Amniotic epithelial cell (primary cell): Measurements from ENCODE around the gene EYS.
"Not testable (repeated sequence)": the region's sequence is repeated elsewhere in the genome, so short reads cannot be mapped to it uniquely, and the experiment has no call there.

ENCODE experiments used
- DNase-seq: peaks from one replicate; pipeline ENCODE4 v3.0.0-alpha.2; 2010; ENCODE audit warnings: low read depth

The EYS gene

GRCh38 chr6:65633501-65633900 is 73.5 kb downstream of the EYS start:
- DNase-seq: no peak

GRCh38 chr6:65631711-65632110 is 75.3 kb downstream of the EYS start:
- DNase-seq: no peak

DNA sequence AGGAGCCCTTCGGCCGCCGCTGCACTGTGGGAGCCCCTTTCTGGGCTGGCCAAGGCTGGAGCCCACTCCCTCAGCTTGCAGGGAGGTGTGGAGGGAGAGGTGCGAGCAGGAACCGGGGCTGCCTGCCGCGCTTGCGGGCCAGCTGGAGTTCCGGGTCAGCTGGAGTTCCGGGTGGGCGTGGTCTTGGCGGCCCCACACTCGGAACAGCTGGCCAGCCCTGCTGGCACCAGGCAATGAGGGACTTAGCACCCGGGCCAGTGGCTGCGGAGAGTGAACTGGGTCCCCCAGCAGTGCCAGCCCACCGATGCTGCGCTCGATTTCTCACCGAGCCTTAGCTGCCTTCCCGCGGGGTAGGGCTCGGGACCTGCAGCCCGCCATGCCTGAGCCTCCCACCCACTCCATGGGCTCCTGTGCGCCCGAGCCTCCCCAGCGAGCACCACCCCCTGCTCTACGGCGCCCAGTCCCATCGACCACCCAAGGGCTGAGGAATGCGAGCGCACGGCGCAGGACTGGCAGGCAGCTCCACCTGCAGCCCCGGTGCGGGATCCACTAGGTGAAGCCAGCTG is 79.5 kb downstream of the EYS start:
- not testable (repeated sequence) for DNase-seq

GRCh38 chr6:65627015-65627414 is 80.0 kb downstream of the EYS start:
- no peak for DNase-seq

GRCh38 chr6:65623566-65623965 is 83.5 kb downstream of the EYS start:
- no peak for DNase-seq

DNA sequence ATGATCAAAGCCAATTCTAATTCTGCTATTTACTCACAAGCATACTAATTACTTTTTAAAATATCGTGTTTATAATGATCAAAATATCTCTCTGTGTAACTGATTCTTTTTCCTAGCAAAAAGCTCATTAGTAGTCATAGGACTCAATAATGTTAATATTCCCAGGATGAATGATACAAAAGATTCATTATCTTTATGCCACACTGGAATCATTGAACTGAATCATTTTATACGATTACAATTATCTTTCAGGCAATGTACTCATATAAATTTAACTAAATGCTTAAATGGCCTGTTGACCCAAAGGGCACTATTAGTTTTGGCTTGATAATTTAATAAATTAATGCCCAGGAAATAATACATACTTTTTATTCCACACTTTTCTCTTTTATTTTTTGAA is 96.3 kb downstream of the EYS start:
- DNase-seq: no peak

- DNase-seq: no peak
These were observed 111.5 kb downstream of the EYS start for GRCh38 chr6:65595540-65595939.

DNA sequence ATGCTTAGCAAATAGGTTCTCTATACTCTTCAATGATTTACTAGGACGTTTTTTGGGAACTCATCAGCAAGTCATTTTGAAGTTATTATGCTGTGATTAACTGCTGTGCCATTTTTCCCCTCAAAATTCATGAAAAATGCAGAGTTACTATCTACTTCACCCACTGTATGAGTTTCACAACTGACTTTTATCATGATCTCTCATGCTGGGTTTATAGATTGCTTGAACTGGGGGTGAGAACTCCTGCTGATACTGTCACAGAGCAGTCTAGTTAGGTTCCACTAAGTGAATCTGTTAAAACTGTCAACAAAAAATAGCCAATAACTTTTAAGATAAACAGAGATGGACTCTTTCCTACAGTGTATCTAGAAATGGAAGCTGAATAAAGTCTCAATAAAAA is 136.7 kb downstream of the EYS start:
- DNase-seq: no peak

DNA sequence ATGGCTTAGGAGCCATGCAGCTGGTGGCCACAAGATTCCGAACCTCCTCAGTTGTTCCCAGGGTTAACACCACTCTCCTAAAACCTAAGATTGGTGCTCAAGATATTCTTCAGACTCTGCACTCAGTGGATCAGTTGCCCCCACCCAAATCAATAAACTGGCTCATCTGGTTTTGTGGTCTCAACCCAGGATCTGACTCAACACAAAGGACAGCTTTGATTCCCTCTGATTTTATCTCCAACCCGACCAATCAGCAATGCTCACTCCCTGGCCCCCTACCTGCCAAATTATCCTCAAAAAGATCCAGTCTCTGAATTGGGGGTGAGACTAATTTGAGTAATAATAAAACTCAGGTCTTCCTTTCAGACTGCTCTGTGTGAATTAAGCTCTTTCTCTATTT is 137.5 kb downstream of the EYS start:
- DNase-seq: no peak

- not testable (repeated sequence) for DNase-seq
These were observed 138.0 kb downstream of the EYS start for GRCh38 chr6:65569056-65569455.

- DNase-seq: no peak
These were observed 140.9 kb downstream of the EYS start for GRCh38 chr6:65566117-65566516.

DNA sequence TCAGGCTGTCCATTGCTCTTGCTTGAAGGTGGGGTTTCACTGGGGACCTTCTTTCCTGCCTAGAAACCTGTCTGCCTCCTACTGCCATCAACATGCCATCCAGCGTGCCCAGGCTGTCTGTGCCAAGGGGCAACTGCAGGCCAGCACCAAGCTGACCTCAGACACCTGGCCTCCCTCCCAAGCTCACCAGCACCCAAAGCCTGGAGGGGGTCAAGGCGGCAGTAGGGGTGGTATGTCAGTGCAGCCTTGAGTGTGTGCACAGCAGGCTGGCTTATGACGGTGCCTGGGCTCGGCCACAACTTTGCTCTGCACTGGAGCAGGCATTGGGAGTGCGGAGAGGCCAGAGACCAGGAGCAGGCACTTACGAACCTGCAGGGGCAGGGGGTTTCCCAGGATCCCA is 149.0 kb downstream of the EYS start:
- no peak for DNase-seq

DNA sequence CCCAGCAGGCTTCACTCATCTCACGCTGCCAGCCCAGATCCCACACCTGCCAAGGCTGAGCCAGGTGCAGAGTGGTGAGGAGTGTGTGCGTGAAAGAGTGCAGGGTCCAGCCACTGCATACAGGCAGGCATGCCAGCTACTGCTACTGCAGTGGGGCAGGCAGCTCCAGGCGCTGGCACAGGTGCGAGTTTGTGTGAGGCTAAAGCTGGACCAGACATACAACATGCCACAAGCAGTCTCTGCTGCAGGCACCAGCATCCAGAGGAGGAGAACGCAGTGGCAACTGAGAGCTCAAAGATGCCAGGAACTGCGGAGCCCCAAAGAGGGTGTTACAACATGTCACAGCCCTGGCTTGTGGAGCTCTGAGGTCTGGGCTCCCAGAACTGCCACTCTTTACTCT is 149.8 kb downstream of the EYS start:
- no peak for DNase-seq

GRCh38 chr6:65546894-65547293 is 160.1 kb downstream of the EYS start:
- DNase-seq: no peak

- DNase-seq: peak; percentile 5
These were observed 161.1 kb downstream of the EYS start for GRCh38 chr6:65545920-65546319.

DNA sequence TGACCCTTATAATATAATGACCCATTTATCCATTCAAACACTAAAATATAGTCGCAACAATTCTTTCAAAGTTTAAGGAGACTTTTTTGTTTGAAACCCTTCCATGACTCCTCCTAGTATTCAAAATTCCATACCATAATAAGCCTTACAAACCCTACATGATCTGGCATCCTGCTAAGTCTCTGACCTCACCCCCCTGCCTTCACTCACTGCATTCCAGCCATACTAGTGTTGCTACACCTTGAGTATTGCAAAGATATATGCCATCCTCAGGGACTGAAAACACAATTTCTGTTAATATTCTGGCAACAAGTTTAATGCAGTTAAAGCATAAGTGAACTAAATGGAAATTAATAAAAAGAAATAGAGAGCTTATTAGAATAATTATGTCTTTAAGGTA is 168.4 kb downstream of the EYS start:
- DNase-seq: no peak

DNA sequence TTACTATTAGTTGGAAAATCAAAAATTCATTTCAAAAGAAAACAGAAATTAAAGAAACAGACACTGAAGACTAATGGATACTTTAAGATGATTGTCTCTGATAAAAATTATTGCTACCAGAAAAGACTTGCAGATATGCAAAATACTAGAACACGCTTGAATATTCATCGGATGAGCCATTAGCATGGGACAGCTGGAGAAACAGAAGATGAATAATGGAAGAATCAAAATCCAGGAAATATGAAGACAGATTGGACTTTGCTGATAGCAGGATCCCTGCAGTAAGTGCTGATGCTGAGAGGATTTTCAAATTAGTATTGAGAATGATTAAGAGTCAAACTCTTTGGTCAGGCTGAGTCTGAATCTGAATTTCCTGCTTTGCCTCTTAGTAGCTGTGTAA is 169.4 kb downstream of the EYS start:
- no peak for DNase-seq

GRCh38 chr6:65531533-65531932 is 175.5 kb downstream of the EYS start:
- DNase-seq: no peak

DNA sequence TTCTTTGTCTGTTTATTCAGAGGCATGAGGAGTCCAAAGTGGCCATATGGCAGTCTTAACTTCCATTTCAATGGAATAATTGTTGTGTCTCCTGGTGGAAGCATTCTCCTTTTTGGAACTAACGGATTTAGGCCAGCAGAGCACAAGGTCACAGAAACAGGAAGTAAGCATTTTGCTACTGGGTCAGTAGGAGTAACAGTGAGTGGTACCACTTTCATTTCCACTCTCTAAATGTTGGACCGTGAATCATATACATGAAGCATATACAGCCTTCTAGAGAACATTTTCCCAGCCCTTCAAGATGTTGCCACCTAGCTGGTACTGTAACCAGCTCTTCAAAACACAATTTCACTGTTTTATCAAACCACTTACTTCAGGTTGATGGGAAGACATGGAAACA is 182.8 kb downstream of the EYS start:
- no peak for DNase-seq

DNA sequence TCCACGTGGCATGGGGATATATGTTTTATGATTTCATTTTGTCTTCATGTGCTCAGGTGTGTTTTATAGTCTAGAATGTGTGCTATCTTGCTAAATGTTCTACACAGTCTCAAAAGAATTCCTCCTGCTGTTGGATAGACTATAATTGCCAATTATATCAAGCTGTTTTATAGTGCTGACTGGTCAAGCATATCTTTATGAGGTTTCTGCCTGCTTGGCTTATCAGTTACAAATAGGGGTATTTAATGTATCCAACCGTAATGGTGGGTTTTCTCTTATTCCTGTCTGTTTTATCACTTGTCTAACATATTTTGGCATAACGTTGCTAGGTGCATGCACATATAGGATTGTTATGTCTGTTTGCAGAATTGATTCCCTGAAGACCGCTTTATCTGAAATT is 201.3 kb downstream of the EYS start:
- DNase-seq: no peak

GRCh38 chr6:65501045-65501444 is 206.0 kb downstream of the EYS start:
- no peak for DNase-seq

DNA sequence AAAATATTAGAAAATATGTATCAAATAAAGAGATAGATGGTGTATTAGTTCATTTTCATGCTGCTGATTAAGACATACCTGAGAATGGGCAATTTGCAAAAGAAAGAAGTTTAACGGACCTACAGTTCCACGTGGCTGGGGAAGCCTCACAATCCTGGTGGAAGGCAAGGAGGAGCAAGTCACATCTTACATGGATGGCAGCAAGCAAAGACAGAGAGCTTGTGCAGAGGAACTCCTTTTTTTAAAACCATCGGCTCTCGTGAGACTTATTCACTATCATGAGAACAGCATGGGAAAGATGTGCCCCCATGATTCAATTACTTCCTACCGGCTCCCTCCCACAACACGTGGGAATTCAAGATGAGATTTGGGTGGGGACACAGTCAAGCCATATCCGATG is 223.4 kb downstream of the EYS start:
- DNase-seq: not testable (repeated sequence)

DNA sequence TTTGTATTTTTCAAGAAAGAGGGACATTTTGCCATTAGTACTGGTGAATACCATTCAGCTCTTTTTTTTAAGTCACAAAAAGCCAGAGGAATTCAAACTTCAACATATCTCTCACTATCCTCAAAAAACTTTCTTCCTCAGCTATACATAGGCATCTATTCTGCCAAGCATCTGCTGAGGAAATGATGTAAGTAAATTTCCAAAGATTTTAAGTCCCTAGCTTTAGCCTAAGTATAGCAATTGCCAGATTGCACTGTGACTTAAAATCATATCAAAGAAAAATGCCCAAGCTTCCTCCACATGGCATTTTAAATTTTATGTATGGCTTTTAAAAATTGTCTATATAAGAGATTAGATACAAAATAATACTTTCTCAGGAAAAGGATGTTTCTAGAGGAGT is 237.4 kb downstream of the EYS start:
- DNase-seq: no peak

GRCh38 chr6:65468307-65468706 is 238.7 kb downstream of the EYS start:
- no peak for DNase-seq

DNA sequence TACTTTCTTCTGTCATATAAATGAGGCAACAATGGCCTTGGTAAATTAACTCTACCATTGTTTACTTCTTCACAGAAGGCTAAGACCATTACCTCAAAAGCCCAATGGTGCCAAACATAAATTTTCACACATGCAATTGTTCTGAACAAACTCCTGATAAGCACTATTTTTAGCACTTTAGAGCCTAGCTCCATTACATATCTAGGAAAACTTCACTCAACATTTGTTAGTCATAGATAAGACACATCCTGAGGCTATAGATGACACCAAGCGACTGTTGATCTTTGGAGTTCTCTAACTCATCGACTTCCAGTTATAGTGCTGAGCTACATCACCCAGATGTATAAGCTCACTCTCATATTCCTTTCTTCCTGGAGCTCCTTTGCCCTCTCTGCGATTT is 245.9 kb downstream of the EYS start:
- no peak for DNase-seq
